ENCODE data around the gene HAO2.
"Not testable (repeated sequence)": the region's sequence is repeated elsewhere in the genome, so short reads cannot be mapped to it uniquely, and the experiment has no call there.

Gene HAO2

GRCh38 chr1:119368554-119368953 is at the start of gene HAO2:
HAO2 (plus strand) TSS chr1:119368785; CDS start chr1:119381086, 12,301 bp downstream.
- no peak for DNase-seq (ENCODE audit: low spot score)

GRCh38 chr1:119320100-119320499 is 48.5 kb upstream of the HAO2 start:
- DNase-seq (ENCODE audit: low spot score) = no peak

GRCh38 chr1:119321666-119322419 is 46.7 kb upstream of the HAO2 start:
- no peak for DNase-seq (ENCODE audit: low spot score)

- peak; percentile 2 for DNase-seq (ENCODE audit: low spot score)
These were observed 45.2 kb upstream of the HAO2 start for GRCh38 chr1:119323216-119323982.

- DNase-seq (ENCODE audit: low spot score) = no peak
These were observed 44.4 kb upstream of the HAO2 start for GRCh38 chr1:119324198-119324597.

- no peak for DNase-seq (ENCODE audit: low spot score)
These were observed 42.3 kb upstream of the HAO2 start for GRCh38 chr1:119326251-119326650.

GRCh38 chr1:119327094-119327449 is 41.5 kb upstream of the HAO2 start:
- DNase-seq (ENCODE audit: low spot score) = no peak

GRCh38 chr1:119327450-119328155 is 41.0 kb upstream of the HAO2 start:
- no peak for DNase-seq (ENCODE audit: low spot score)

- no peak for DNase-seq (ENCODE audit: low spot score)
These were observed 38.8 kb upstream of the HAO2 start for GRCh38 chr1:119329541-119330461.

GRCh38 chr1:119330466-119331189 is 38.0 kb upstream of the HAO2 start:
- no peak for DNase-seq (ENCODE audit: low spot score)

- no peak for DNase-seq (ENCODE audit: low spot score)
These were observed 37.4 kb upstream of the HAO2 start for GRCh38 chr1:119331190-119331515.

GRCh38 chr1:119331915-119332314 is 36.7 kb upstream of the HAO2 start:
- no peak for DNase-seq (ENCODE audit: low spot score)

- no peak for DNase-seq (ENCODE audit: low spot score)
These were observed 36.0 kb upstream of the HAO2 start for GRCh38 chr1:119332622-119333021.

- no peak for DNase-seq (ENCODE audit: low spot score)
These were observed 35.3 kb upstream of the HAO2 start for GRCh38 chr1:119333163-119333896.

- not testable (repeated sequence) for DNase-seq (ENCODE audit: low spot score)
These were observed 34.7 kb upstream of the HAO2 start for GRCh38 chr1:119333897-119334250.

GRCh38 chr1:119336848-119337247 is 31.7 kb upstream of the HAO2 start:
- DNase-seq (ENCODE audit: low spot score) = no peak

- no peak for DNase-seq (ENCODE audit: low spot score)
These were observed 30.6 kb upstream of the HAO2 start for GRCh38 chr1:119338004-119338403.

- no peak for DNase-seq (ENCODE audit: low spot score)
These were observed 29.8 kb upstream of the HAO2 start for GRCh38 chr1:119338757-119339156.

GRCh38 chr1:119340861-119341261 is 27.7 kb upstream of the HAO2 start:
- DNase-seq (ENCODE audit: low spot score) = no peak

- DNase-seq (ENCODE audit: low spot score) = no peak
These were observed 27.1 kb upstream of the HAO2 start for GRCh38 chr1:119341372-119341947.
